Activated CD4-positive, alpha-beta T cell treated with anti-CD3 and anti-CD28 coated beads for 36 hours (primary cell): Measurements from ENCODE around the gene PPL. TPM values are rescaled to one million over a fixed set of nuclear protein-coding genes. Genes with fewer than 3 reads are reported as not detected.
"Not testable (repeated sequence)": the region's sequence is repeated elsewhere in the genome, so short reads cannot be mapped to it uniquely, and the experiment has no call there.

Experiments used
- ATAC-seq: fragments of 200-7000 bp; cut with Tn5 transposase; one replicate; pipeline ENCODE4 v1.10.0; 2021; ENCODE audit warnings: mild to moderate bottlenecking, moderate library complexity
- CTCF ChIA-PET: fragments of 350-600 bp; sonication (Branson Sonifier 250); formaldehyde crosslinking; loops from one replicate; lab custom pipeline; 2021; ENCODE audit warnings: antibody characterized with exemption; lab: Charles Lee
- POLR2A ChIA-PET: fragments of 350-600 bp; sonication (Branson Sonifier 250); formaldehyde crosslinking; loops from one replicate; lab custom pipeline; 2021; ENCODE audit warnings: antibody characterized with exemption, inconsistent platforms; lab: Charles Lee
- DNase-seq: peaks from one replicate; pipeline ENCODE4 v3.0.0-alpha.2; 2020
- H3K27ac Mint-ChIP-seq: one replicate; pipeline ENCODE4 v1.8.0; 2021; ENCODE audit warnings: mixed read lengths
- H3K27me3 Mint-ChIP-seq: one replicate; pipeline ENCODE4 v1.8.0; 2021; ENCODE audit warnings: mixed read lengths
- H3K36me3 Mint-ChIP-seq: one replicate; pipeline ENCODE4 v1.8.0; 2021; ENCODE audit warnings: low read depth, mixed read lengths
- H3K4me1 Mint-ChIP-seq: one replicate; pipeline ENCODE4 v1.8.0; 2021; ENCODE audit warnings: mixed read lengths
- H3K4me3 Mint-ChIP-seq: one replicate; pipeline ENCODE4 v1.8.0; 2021; ENCODE audit warnings: mild to moderate bottlenecking, moderate library complexity, mixed read lengths
- H3K9me3 Mint-ChIP-seq: one replicate; pipeline ENCODE4 v1.8.0; 2021; ENCODE audit warnings: low read depth, mixed read lengths
- intact Hi-C, 2 experiments: fragments of 100-400 bp; cut with DNase I in 1 of 2; cut with micrococcal nuclease in 1 of 2; formaldehyde crosslinking; loops; one replicate each; pipeline versions ENCODE4 v1.14.2 to v1.15.1; 2022 to 2024; cut with DNase I, micrococcal nuclease
- total RNA-seq, 2 experiments: library from RNA; stranded (reverse); gene quantifications; one replicate each; pipeline ENCODE4 v1.2.3, GENCODE V29; 2021

The PPL gene
- total RNA-seq, 2 experiments from 2014 or later: not detected

GRCh38 chr16:4899474-4899846 lies 37.5 kb downstream of the PPL start:
- DNase-seq (no peak), ATAC-seq (no peak)
- H3K27ac Mint-ChIP-seq: no peak overlapping the region
- intact Hi-C loops: no loop called here
- peaks cover 7% of the 10 kb centered on the region for H3K27me3 Mint-ChIP-seq
- CTCF ChIA-PET: interaction anchor here (0.6 kb wide), 1 partner anchor 69 kb away, joined by 3 read pairs; no protein-coding TSS in a partner anchor
- no peak overlapping the region for H3K4me3 Mint-ChIP-seq
- H3K4me1 Mint-ChIP-seq: no peaks in the 10 kb centered on the region
- POLR2A ChIA-PET: no interaction called here
- H3K9me3 Mint-ChIP-seq: peaks cover 2% of the 10 kb centered on the region
- H3K36me3 Mint-ChIP-seq: no peaks in the 10 kb centered on the region

GRCh38 chr16:4898811-4899473 lies 38.0 kb downstream of the PPL start:
- Mint-ChIP-seq H3K4me3 (no peak overlapping the region), H3K36me3 (no peaks in the 10 kb centered on the region), H3K27ac (no peak overlapping the region), H3K27me3 (peaks cover 5% of the 10 kb centered on the region), H3K4me1 (no peaks in the 10 kb centered on the region), H3K9me3 (peaks cover 2% of the 10 kb centered on the region)
- intact Hi-C loops: no loop called here
- POLR2A ChIA-PET: no interaction called here
- no peak for ATAC-seq
- CTCF ChIA-PET: no interaction called here
- DNase-seq: no peak

GRCh38 chr16:4897328-4897727 lies 39.6 kb downstream of the PPL start:
- Mint-ChIP-seq H3K4me1 (no peaks in the 10 kb centered on the region), H3K9me3 (peaks cover 2% of the 10 kb centered on the region), H3K27me3 (peaks cover 3% of the 10 kb centered on the region), H3K27ac (no peak overlapping the region), H3K4me3 (no peak overlapping the region), H3K36me3 (no peaks in the 10 kb centered on the region)
- CTCF ChIA-PET: no interaction called here
- intact Hi-C loops: no loop called here
- ATAC-seq (no peak), DNase-seq (no peak)
- POLR2A ChIA-PET: no interaction called here

GRCh38 chr16:4896761-4897160 lies 40.2 kb downstream of the PPL start:
- H3K9me3 Mint-ChIP-seq, H3K36me3 Mint-ChIP-seq, POLR2A ChIA-PET, intact Hi-C loops, H3K27me3 Mint-ChIP-seq, H3K27ac Mint-ChIP-seq, ATAC-seq, CTCF ChIA-PET, H3K4me1 Mint-ChIP-seq, DNase-seq, H3K4me3 Mint-ChIP-seq: not testable (repeated sequence)

- Mint-ChIP-seq H3K27me3 (no peaks in the 10 kb centered on the region), H3K27ac (no peak overlapping the region), H3K9me3 (peaks cover 2% of the 10 kb centered on the region), H3K36me3 (no peaks in the 10 kb centered on the region), H3K4me3 (no peak overlapping the region), H3K4me1 (no peaks in the 10 kb centered on the region)
- POLR2A ChIA-PET: interaction anchor here (1.0 kb wide), 1 partner anchor 10 kb away, joined by 3 read pairs; no protein-coding TSS in a partner anchor
- intact Hi-C loops: no loop called here
- CTCF ChIA-PET: no interaction called here
- ATAC-seq (no peak), DNase-seq (no peak)
These were observed 41.6 kb downstream of the PPL start for GRCh38 chr16:4895366-4895765.

GRCh38 chr16:4894276-4895150 lies 42.4 kb downstream of the PPL start:
- CTCF ChIA-PET: interaction anchor here (0.5 kb wide), 1 partner anchor 283 kb away, joined by 3 read pairs; no protein-coding TSS in a partner anchor
- H3K27ac Mint-ChIP-seq: no peak overlapping the region
- H3K27me3 Mint-ChIP-seq: no peaks in the 10 kb centered on the region
- DNase-seq (no peak), ATAC-seq (peak; percentile 36)
- no peaks in the 10 kb centered on the region for H3K4me1 Mint-ChIP-seq
- POLR2A ChIA-PET: no interaction called here
- H3K9me3 Mint-ChIP-seq: peaks cover 2% of the 10 kb centered on the region
- H3K36me3 Mint-ChIP-seq: no peaks in the 10 kb centered on the region
- no peak overlapping the region for H3K4me3 Mint-ChIP-seq
- intact Hi-C loops: no loop called here

- ChIA-PET POLR2A (no interaction called here), CTCF (no interaction called here)
- ATAC-seq (no peak), DNase-seq (no peak)
- no peaks in the 10 kb centered on the region for H3K4me1 Mint-ChIP-seq
- intact Hi-C loops: no loop called here
- no peaks in the 10 kb centered on the region for H3K27me3 Mint-ChIP-seq
- H3K27ac Mint-ChIP-seq: no peak overlapping the region
- no peaks in the 10 kb centered on the region for H3K36me3 Mint-ChIP-seq
- no peak overlapping the region for H3K4me3 Mint-ChIP-seq
- H3K9me3 Mint-ChIP-seq: peaks cover under 1% of the 10 kb centered on the region
These were observed 43.7 kb downstream of the PPL start for GRCh38 chr16:4893103-4893862.

GRCh38 chr16:4892361-4893102 lies 44.4 kb downstream of the PPL start:
- no peak overlapping the region for H3K4me3 Mint-ChIP-seq
- no peak overlapping the region for H3K27ac Mint-ChIP-seq
- POLR2A ChIA-PET: interaction anchor here (0.6 kb wide), 1 partner anchor 131 kb away, joined by 3 read pairs; no protein-coding TSS in a partner anchor
- intact Hi-C loops: no loop called here
- CTCF ChIA-PET: no interaction called here
- H3K4me1 Mint-ChIP-seq: no peaks in the 10 kb centered on the region
- ATAC-seq (no peak), DNase-seq (no peak)
- no peaks in the 10 kb centered on the region for H3K36me3 Mint-ChIP-seq
- H3K27me3 Mint-ChIP-seq: no peaks in the 10 kb centered on the region
- H3K9me3 Mint-ChIP-seq: no peaks in the 10 kb centered on the region

GRCh38 chr16:4891886-4892216 lies 45.1 kb downstream of the PPL start:
- Mint-ChIP-seq H3K36me3 (no peaks in the 10 kb centered on the region), H3K27ac (no peak overlapping the region), H3K4me3 (no peak overlapping the region), H3K9me3 (no peaks in the 10 kb centered on the region), H3K27me3 (no peaks in the 10 kb centered on the region), H3K4me1 (no peaks in the 10 kb centered on the region)
- ATAC-seq (no peak), DNase-seq (no peak)
- intact Hi-C loops: no loop called here
- POLR2A ChIA-PET: no interaction called here
- CTCF ChIA-PET: no interaction called here

- intact Hi-C loops: no loop called here
- no peak for ATAC-seq
- no peaks in the 10 kb centered on the region for H3K36me3 Mint-ChIP-seq
- ChIA-PET CTCF (interaction anchor here (0.6 to 1.4 kb wide), 3 partner anchors 17 to 129 kb away, joined by 3 to 5 read pairs (median 4); no protein-coding TSS in a partner anchor), POLR2A (no interaction called here)
- no peak for DNase-seq
- no peaks in the 10 kb centered on the region for H3K27me3 Mint-ChIP-seq
- H3K9me3 Mint-ChIP-seq: no peaks in the 10 kb centered on the region
- H3K27ac Mint-ChIP-seq: no peak overlapping the region
- no peaks in the 10 kb centered on the region for H3K4me1 Mint-ChIP-seq
- H3K4me3 Mint-ChIP-seq: no peak overlapping the region
These were observed 45.7 kb downstream of the PPL start for GRCh38 chr16:4891097-4891885.
